NCI-H2196 (cell line): ENCODE measurements around the gene DACH2.

ENCODE experiments used
- DNase-seq: peaks from one replicate; lab custom pipeline; 2025; ENCODE audit not compliant: unreplicated experiment; lab: John Stamatoyannopoulos, UW

DACH2 gene

GRCh38 chrX:86295293-86295692 is 147.0 kb downstream of the DACH2 start:
- DNase-seq: no peak

- DNase-seq: no peak
These were observed 174.7 kb downstream of the DACH2 start for GRCh38 chrX:86322913-86323312.

- DNase-seq: no peak
These were observed 180.9 kb downstream of the DACH2 start for GRCh38 chrX:86329174-86329573.

DNA sequence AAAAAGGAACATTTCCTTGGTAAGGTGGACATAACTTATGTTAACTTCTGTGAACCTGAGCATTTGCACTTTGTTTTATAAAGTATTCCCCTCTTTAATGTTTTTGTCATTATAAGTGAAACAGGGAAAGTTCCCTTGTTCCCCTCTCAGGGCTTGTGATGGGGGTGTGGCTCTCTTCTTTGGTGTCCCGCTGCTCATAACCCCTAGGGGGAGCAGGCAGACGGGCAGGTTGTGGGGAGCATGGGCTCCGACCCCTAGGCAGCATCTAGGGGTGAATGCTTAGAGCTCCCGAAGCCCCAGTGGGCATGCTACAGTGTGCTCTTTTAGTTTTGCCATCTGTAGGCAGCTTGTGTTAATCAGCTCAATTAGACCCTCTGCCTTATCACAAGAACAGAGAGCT is 200.4 kb downstream of the DACH2 start:
- no peak for DNase-seq

DNA sequence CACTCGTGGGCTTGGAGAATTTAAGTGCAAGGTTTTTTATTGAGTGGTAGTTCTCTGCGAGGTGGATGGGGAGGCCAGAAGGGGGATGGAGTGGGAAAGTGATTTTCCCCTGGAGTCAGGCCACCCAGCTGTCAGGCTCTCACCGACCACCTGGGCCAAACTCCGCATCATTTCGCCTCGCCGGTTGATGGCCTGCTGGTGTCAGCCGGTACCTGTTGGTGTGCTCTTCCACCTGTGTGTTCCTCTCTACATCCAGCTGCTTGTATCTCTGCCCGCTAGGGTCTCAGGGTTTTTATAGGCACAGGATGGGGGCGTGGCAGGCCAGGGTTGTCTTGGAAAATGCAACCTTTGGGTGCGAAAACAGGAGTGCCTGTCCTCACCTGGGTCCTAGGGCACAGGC is 200.9 kb downstream of the DACH2 start:
- DNase-seq: no peak

DNA sequence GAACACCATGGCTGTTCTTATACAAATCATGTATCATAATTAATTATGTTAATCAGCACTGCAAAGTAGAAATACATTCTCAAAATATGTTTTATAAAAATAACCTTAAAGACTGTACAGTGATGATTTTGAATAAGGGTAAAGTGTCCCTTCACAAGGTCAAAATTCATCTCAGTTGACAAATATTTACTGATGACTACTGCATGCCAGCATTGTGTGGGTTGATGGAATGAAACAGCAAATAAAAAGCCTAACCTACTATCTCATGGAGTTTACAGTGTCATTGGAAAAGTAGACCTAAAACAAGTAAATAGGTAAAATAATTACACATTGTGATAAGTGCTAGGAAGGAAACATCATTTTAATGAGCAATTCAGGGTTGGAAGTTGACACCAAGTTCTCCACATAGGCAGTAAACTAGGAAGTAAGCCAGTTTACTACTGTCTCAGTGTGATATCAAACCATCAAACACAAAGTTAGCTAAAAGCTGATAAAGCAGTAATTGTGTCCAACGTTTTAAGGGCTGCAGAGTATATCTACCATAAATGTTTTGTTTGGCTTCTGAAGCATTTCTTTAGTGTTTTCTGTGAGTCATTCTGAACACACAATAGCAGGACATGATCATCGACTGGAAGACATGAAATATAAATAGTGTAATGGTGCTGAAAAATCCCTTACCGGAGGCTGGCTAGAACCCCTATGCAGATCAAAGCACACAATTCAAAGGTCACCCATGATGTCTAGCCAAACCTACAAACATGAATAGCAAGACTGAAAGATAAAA is 221.8 kb downstream of the DACH2 start:
- DNase-seq: no peak

DNA sequence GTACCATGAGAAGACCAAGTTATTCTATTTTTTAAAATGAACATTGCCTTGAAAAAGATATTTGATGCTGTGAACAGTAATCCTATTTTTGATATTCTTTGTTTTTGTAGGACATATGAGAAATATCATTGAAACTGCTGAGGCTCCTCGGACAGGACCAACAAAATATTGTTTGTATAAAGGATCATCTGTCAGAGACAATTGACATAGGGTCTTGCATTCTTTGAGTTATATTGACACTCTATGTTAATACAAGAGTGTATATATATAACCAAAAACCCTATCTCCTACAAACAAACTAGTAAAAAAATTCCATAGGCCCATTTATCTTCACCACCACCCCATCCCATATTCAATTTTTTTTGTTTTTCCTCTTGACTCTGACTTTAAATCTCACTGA is 222.7 kb downstream of the DACH2 start:
- DNase-seq: no peak

- DNase-seq: no peak
These were observed 231.0 kb downstream of the DACH2 start for GRCh38 chrX:86379209-86379608.

DNA sequence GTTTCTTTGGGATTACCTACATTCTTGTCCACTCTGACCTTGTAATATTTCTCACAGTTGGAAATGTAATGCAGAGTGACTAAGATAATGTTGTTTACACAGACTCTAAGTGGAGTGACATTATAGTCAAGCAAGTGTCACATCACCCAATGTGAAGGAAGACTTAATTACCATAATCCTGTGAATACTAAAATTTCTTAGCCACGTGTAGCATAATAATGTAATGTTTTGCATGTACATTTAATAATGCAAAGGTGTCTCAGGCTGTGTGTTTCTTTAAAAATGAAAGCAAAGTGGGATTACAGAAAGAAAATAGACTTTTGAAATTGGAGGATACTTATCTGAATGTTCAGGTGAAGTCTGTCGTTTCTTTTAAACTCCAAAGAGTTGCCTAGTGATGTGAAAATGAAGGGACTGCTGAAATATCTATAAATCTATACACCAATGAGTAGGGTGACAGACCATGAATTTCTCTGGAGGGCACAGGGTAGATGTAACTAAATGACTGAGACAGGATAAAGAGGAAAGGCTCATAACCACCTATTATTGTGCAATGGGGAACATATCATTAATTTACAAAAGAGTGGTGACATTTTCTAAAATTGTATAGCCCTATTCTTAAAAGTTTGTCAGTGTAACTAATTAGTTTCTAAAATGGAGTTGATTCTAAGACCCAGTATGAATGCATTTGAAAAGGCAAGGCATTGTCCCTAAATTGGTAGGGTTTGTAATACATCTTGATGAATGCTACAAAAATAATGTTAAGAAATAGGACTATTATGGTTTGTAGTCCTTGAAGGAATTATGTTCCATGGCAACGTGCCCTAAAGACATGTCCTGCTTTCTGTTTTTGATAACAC is 235.7 kb downstream of the DACH2 start:
- no peak for DNase-seq

DNA sequence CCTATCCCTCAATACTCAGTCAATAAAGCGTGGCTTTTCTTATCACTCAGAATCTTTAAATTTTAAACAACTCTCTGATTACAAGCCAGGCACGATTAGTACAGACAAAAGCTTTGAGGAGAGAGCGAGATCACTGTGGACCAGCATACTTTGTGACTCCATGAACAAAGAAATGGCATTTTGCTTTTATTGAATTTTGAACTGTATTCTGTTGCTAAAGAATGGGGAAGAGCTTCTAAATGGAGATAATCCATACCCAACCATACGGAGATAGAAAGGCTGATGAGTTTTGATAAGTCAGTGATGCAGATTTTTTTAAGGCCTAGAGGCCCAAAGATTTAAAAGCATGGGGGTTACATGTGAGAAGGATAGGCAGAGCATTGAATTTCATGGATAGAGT is 259.1 kb downstream of the DACH2 start:
- no peak for DNase-seq

DNA sequence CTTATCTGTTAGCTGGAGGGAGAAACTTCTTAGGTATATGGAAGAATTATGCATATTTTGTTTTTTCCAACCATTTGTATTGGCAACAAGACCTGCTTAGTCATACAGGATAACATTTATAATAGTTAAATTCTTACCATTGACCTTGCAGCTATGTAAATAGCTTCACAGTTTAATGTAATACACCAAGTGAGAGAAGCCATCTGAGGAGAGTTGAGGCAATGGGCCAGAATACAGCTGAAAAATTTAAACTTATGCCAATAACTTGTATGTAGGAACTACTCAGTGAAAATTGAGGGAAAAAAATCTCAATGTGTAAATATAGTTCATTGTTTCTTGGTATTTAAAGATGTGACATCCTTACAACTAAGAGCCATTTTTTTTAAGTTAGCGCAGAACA is 273.5 kb downstream of the DACH2 start:
- DNase-seq: no peak

- no peak for DNase-seq
These were observed 287.9 kb downstream of the DACH2 start for GRCh38 chrX:86436116-86436515.

GRCh38 chrX:86455495-86455894 is 307.2 kb downstream of the DACH2 start:
- DNase-seq: no peak

GRCh38 chrX:86460760-86461159 is 312.5 kb downstream of the DACH2 start:
- no peak for DNase-seq

- no peak for DNase-seq
These were observed 356.0 kb downstream of the DACH2 start for GRCh38 chrX:86504297-86504696.

- DNase-seq: no peak
These were observed 359.1 kb downstream of the DACH2 start for GRCh38 chrX:86507331-86507730.

- DNase-seq: no peak
These were observed 431.5 kb downstream of the DACH2 start for GRCh38 chrX:86579777-86580176.

DNA sequence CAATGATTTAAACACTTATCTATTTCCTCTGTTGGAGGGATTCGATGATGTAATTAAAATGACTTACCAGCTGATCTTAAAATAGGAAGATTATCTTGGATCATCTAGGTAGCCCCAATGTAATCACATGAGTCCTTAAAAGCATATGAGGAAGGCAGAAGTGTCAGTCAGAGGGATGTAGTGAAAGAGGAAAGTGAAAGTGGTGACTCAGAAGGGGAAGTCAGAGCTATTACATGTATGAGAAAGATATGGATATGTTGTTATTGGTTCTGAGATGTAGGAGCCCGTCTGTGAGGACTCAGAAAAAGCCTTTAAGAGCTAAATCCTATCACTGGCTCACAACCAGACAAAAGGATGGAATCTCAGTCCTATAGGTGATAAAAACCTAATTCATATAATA is 456.4 kb downstream of the DACH2 start:
- DNase-seq: no peak

DNA sequence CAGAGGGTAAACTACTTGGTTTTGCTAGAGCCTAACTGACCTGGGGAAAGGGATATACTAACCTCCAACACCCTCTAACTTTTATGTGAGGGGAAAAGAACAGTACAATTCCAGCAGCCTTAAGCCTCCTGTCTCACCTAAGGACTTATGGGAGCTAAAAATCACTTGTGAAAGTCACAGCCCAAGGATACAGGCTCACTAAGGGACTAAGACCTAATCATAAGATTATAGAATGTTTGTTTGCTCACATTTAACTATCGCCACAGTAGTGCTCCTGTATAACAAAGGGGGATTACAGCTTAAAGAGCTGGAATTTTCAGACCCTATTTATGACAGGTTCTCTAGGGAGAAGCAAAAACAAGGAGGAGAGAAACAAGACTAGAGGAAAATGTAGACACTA is 548.7 kb downstream of the DACH2 start:
- no peak for DNase-seq

GRCh38 chrX:86711531-86712180 is 563.4 kb downstream of the DACH2 start:
- no peak for DNase-seq

GRCh38 chrX:86714441-86714840 is 566.2 kb downstream of the DACH2 start:
- no peak for DNase-seq

DNA sequence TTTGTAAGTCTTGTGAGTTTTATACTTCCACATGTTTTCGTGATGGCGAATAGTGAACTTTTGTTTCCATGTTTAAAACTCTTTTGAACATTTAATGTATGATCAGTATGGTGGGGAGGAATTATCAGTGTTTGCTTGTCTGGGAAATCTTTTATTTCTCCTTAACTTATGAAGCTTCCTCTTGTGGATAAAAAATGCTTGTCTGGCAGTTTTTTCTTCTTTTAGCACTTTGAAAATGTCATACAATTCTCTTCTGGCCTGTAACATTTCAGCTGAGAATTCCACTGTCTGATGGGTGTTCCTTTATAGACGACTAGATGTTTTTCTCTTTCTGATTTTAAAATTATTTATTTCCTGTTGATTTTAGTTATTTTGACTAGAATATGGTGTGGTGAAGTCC is 576.0 kb downstream of the DACH2 start:
- no peak for DNase-seq
